K562 (cell line): ENCODE data around the gene RABL6. TPM values are rescaled to one million over a fixed set of nuclear protein-coding genes. Genes with fewer than 3 reads are reported as not detected.

Source experiments
- E2F1 ChIP-seq: sonication (generic); formaldehyde crosslinking; IDR thresholded peaks from 2 replicates; pipeline ENCODE4 v1.8.1; 2023; ENCODE audit warnings: mild to moderate bottlenecking, missing genetic modification reagents, moderate library complexity
- E4F1 ChIP-seq: fragments of 250-450 bp; sonication (Bioruptor Pico); IDR thresholded peaks from 2 replicates; pipeline ENCODE4 v1.5.0; 2021; ENCODE audit warnings: mild to moderate bottlenecking, borderline replicate concordance
- EZH2 ChIP-seq: IDR thresholded peaks from 2 replicates; pipeline ENCODE4 v1.6.1; 2012; ENCODE audit warnings: low read depth, mild to moderate bottlenecking, inconsistent platforms, low read length, borderline replicate concordance
- FOSL1 ChIP-seq: fragments of 200-800 bp; sonication (Bioruptor generic); conservative IDR thresholded peaks from 2 replicates; pipeline ENCODE4 v1.6.1; 2016; ENCODE audit warnings: missing genetic modification characterization, missing compliant biosample characterization
- GATAD2A ChIP-seq: fragments of 450-650 bp; IDR thresholded peaks from 2 replicates; pipeline ENCODE4 v1.6.1; 2017
- HCFC1 ChIP-seq: IDR thresholded peaks from 2 replicates; pipeline ENCODE4 v1.6.1; 2012; ENCODE audit warnings: low read depth, low read length, improper control_type of control experiment
- L3MBTL2 ChIP-seq: fragments of 450-650 bp; IDR thresholded peaks from 2 replicates; pipeline ENCODE4 v1.6.1; 2016; ENCODE audit warnings: mild to moderate bottlenecking, moderate library complexity
- PATZ1 ChIP-seq: fragments of 250-450 bp; sonication (Bioruptor Pico); IDR thresholded peaks from 2 replicates; pipeline ENCODE4 v1.5.0; 2020; ENCODE audit warnings: mild to moderate bottlenecking, borderline replicate concordance
- PCBP1 ChIP-seq: fragments of 200-400 bp; formaldehyde crosslinking; IDR thresholded peaks from 2 replicates; pipeline ENCODE4 v1.6.1; 2018; ENCODE audit warnings: mild to moderate bottlenecking, low read depth, low read length; ENCODE audit not compliant: poor library complexity, severe bottlenecking
- PHF21A ChIP-seq: fragments of 450-650 bp; IDR thresholded peaks from 2 replicates; pipeline ENCODE4 v1.6.1; 2017; ENCODE audit warnings: low read depth, borderline replicate concordance
- RB1 ChIP-seq: fragments of 450-650 bp; IDR thresholded peaks from 2 replicates; pipeline ENCODE4 v1.6.1; 2017; ENCODE audit warnings: low read depth, mild to moderate bottlenecking
- RFX7 ChIP-seq: fragments of 250-450 bp; sonication (Bioruptor Pico); IDR thresholded peaks from 2 replicates; pipeline ENCODE4 v1.5.1; 2021; ENCODE audit warnings: mild to moderate bottlenecking
- SIN3B ChIP-seq: fragments of 450-650 bp; IDR thresholded peaks from 2 replicates; pipeline ENCODE4 v1.6.1; 2017; ENCODE audit warnings: low read depth, mild to moderate bottlenecking, moderate library complexity
- TRIM25 ChIP-seq: fragments of 450-650 bp; IDR thresholded peaks from 2 replicates; pipeline ENCODE4 v1.7.0; 2016; ENCODE audit warnings: borderline replicate concordance
- ZFP36 ChIP-seq: fragments of 150-350 bp; IDR thresholded peaks from 2 replicates; pipeline ENCODE4 v1.6.1; 2018; ENCODE audit warnings: low read length, low read depth; ENCODE audit not compliant: partially characterized antibody
- ZHX1 ChIP-seq: fragments of 150-350 bp; conservative IDR thresholded peaks from 2 replicates; pipeline ENCODE4 v1.6.1; 2014; ENCODE audit warnings: low read length
- ZNF830 ChIP-seq: fragments of 250-450 bp; sonication (Bioruptor Pico); IDR thresholded peaks from 2 replicates; pipeline ENCODE4 v1.5.0; 2021; ENCODE audit warnings: mild to moderate bottlenecking
- polyA plus RNA-seq, 8 experiments: library from polyadenylated mRNA; depleted of rRNA in 4 of 8; stranded (reverse) in 5 of 8; unstranded in 3 of 8; fragments of >200 nt; fragmentation: Nextera tagmentation in 2 of 8; fragmentation: Illumina TruSeq in 1 of 8; extraction: Ambion mirVana in 2 of 8; extraction: Trizol in 1 of 8; gene quantifications; 2 replicates each; pipeline versions ENCODE4 v1.2.1 to v1.2.3, GENCODE V29; 2011 to 2014; ENCODE audit warnings: inconsistent platforms in 1 of 8, missing spikeins in 1 of 8
- total RNA-seq, 7 experiments: library from RNA; depleted of rRNA in 6 of 7; stranded (reverse); fragments of >200 nt in 6 of 7; fragmentation: Illumina TruSeq in 2 of 7; extraction: Trizol in 2 of 7; gene quantifications; 2 replicates each; pipeline versions ENCODE4 v1.2.1 to v1.2.3, GENCODE V29; 2011 to 2021; ENCODE audit warnings: low replicate concordance in 1 of 7

RABL6 gene
- total and polyA plus RNA-seq, 9 of the 15 experiments (the other 6 are each of a cell fraction or from before 2014, with no cell fraction given) = 5.6 to 181 (median 84.5) TPM

GRCh38 chr9:136882109-136882946 is 74.6 kb downstream of the RABL6 start (continued):
- TF ChIP-seq PHF21A = 0 out of 2 replicates have a peak, but pooled peaks have one; percentile 26
- TF ChIP-seq ZHX1 = no peak
- TF ChIP-seq ZFP36 = no peak
- TF ChIP-seq FOSL1 (tag) = peak; percentile 91
- no peak; the same call in 1 of the 2 replicates for TF ChIP-seq HCFC1
- TF ChIP-seq L3MBTL2 = peak; percentile 34; the same call in 1 of the 2 replicates
- TF ChIP-seq E2F1 = no peak
- no peak for TF ChIP-seq E4F1 (CRISPR knock-in tag)
- no peak for TF ChIP-seq SIN3B
- TF ChIP-seq RB1 = no peak
- no peak for TF ChIP-seq GATAD2A
- no peak for TF ChIP-seq PATZ1 (CRISPR knock-in tag)
- TF ChIP-seq EZH2 = no peak
- TF ChIP-seq RFX7 = no peak
- TF ChIP-seq ZNF830 (CRISPR knock-in tag) = no peak
- no peak for TF ChIP-seq TRIM25
- TF ChIP-seq PCBP1 = no peak
